Kidney glomerular epithelial cell (primary cell): ENCODE results near the gene NREP.
A peak's percentile ranks its signal among the peaks of the same experiment; 100 is the strongest.

Source experiments
- DNase-seq: peaks from one replicate; lab custom pipeline; 2025; lab: John Stamatoyannopoulos, UW

NREP gene

GRCh38 chr5:111765613-111766571 is 8.9 kb upstream of the NREP start:
- no peak for DNase-seq

GRCh38 chr5:111764019-111764418 is 7.0 kb upstream of the NREP start:
- DNase-seq = no peak

GRCh38 chr5:111762895-111763294 is 5.9 kb upstream of the NREP start:
- DNase-seq = no peak

GRCh38 chr5:111758284-111758628 is 1.3 kb upstream of the NREP start:
- peak; percentile 64 for DNase-seq

- peak; percentile 95 for DNase-seq
Measured at GRCh38 chr5:111757355-111758283, 625 bp upstream of the NREP start.

- no peak for DNase-seq
Measured at GRCh38 chr5:111755942-111756381, 1.0 kb downstream of the NREP start.

- no peak for DNase-seq
Measured at GRCh38 chr5:111755345-111755941, 1.6 kb downstream of the NREP start.

GRCh38 chr5:111753884-111754589 is 3.0 kb downstream of the NREP start:
- no peak for DNase-seq

- no peak for DNase-seq
Measured at GRCh38 chr5:111752426-111752965, 4.5 kb downstream of the NREP start.

- DNase-seq = no peak
Measured at GRCh38 chr5:111749303-111750026, 7.5 kb downstream of the NREP start.

- DNase-seq = peak; percentile 84
Measured at GRCh38 chr5:111748304-111748763, 8.7 kb downstream of the NREP start.

GRCh38 chr5:111747337-111747736 is 9.7 kb downstream of the NREP start:
- peak; percentile 79 for DNase-seq

- DNase-seq = no peak
Measured at GRCh38 chr5:111746791-111747190, 10.2 kb downstream of the NREP start.

GRCh38 chr5:111745075-111745739 is 11.8 kb downstream of the NREP start:
- no peak for DNase-seq

- DNase-seq = no peak
Measured at GRCh38 chr5:111744455-111744854, 12.5 kb downstream of the NREP start.

- no peak for DNase-seq
Measured at GRCh38 chr5:111743988-111744387, 13.0 kb downstream of the NREP start.

GRCh38 chr5:111743512-111743911 is 13.5 kb downstream of the NREP start:
- DNase-seq = no peak

- peak; percentile 80 for DNase-seq
Measured at GRCh38 chr5:111742177-111742994, 14.6 kb downstream of the NREP start.

GRCh38 chr5:111741278-111741677 is 15.7 kb downstream of the NREP start:
- DNase-seq = no peak
